ENCODE data around the gene RNF214. TPM values are rescaled to one million over a fixed set of nuclear protein-coding genes. Genes with fewer than 3 reads are reported as not detected.
"Not testable (repeated sequence)": the region's sequence is repeated elsewhere in the genome, so short reads cannot be mapped to it uniquely, and the experiment has no call there.

RNF214 gene
- total and polyA plus RNA-seq, 3 donors from 2014 or later: 37.8 to 48.9 (median 44.9) TPM

- H3K9me3 ChIP-seq: no peaks in the 10 kb centered on the region
- WGBS, 2 donors: 91 to 100% methylated on average over 9 to 10 of the region's 10 CpGs
- intact Hi-C loops (cut with DNase I; ENCODE audit: low total_unique reads): no loop called here
- peaks cover 21% of the 10 kb centered on the region for H3K4me1 ChIP-seq
- no peaks in the 10 kb centered on the region for H3K36me3 ChIP-seq (ENCODE audit: low read depth, missing control alignments)
- no peak for DNase-seq
- no peaks in the 10 kb centered on the region for H3K27me3 ChIP-seq
- no peak overlapping the region for H3K4me3 ChIP-seq
- peak overlapping the region; percentile 55 to 91 for H3K27ac ChIP-seq
- no peak for TF ChIP-seq CTCF (IDR thresholded peaks at IDR 0.05)
- no peak for TF ChIP-seq POLR2A (IDR thresholded peaks at IDR 0.05)
Measured at GRCh38 chr11:117203069-117203407, 29.4 kb upstream of the RNF214 start.

- Histone ChIP-seq H3K36me3 (ENCODE audit: low read depth, missing control alignments) (no peaks in the 10 kb centered on the region), H3K4me3 (no peak overlapping the region), H3K27me3 (no peaks in the 10 kb centered on the region), H3K9me3 (no peaks in the 10 kb centered on the region), H3K27ac (peak overlapping the region; percentile 55 to 91), H3K4me1 (peaks cover 17% of the 10 kb centered on the region)
- intact Hi-C loops (cut with DNase I; ENCODE audit: low total_unique reads): no loop called here
- WGBS, 2 donors: 60 to 65% methylated on average over 11 to 16 of the region's 17 CpGs
- no peak for DNase-seq
- no peak for TF ChIP-seq POLR2A (IDR thresholded peaks at IDR 0.05)
- no peak for TF ChIP-seq CTCF (IDR thresholded peaks at IDR 0.05)
Measured at GRCh38 chr11:117204283-117205080, 28.0 kb upstream of the RNF214 start.

GRCh38 chr11:117205211-117205818 is 27.2 kb upstream of the RNF214 start:
- no peak for TF ChIP-seq POLR2A (IDR thresholded peaks at IDR 0.05)
- WGBS, 2 donors: 55 to 68% methylated on average over 9 to 11 of the region's 11 CpGs
- Histone ChIP-seq H3K4me1 (peaks cover 17% of the 10 kb centered on the region), H3K27me3 (no peaks in the 10 kb centered on the region), H3K9me3 (no peaks in the 10 kb centered on the region), H3K4me3 (no peak overlapping the region), H3K27ac (peak overlapping the region in 1 of 2 donors; percentile 91), H3K36me3 (ENCODE audit: low read depth, missing control alignments) (no peaks in the 10 kb centered on the region)
- DNase-seq: no peak
- intact Hi-C loops (cut with DNase I; ENCODE audit: low total_unique reads): no loop called here

- H3K27ac ChIP-seq; H3K36me3 ChIP-seq (ENCODE audit: low read depth, missing control alignments): not testable (repeated sequence)
- 68 to 82% methylated on average over 7 to 8 of the region's 8 CpGs for WGBS, 2 donors
Measured at GRCh38 chr11:117206111-117206510, 26.4 kb upstream of the RNF214 start.

GRCh38 chr11:117206859-117207258 is 25.6 kb upstream of the RNF214 start:
- DNase-seq; H3K4me3 ChIP-seq; intact Hi-C loops (cut with DNase I; ENCODE audit: low total_unique reads); H3K36me3 ChIP-seq (ENCODE audit: low read depth, missing control alignments); H3K9me3 ChIP-seq; H3K27me3 ChIP-seq; H3K27ac ChIP-seq: not testable (repeated sequence)
- no CpG with 5 or more reads among the region's 11 CpGs for WGBS, 2 donors
- peaks cover 17% of the 10 kb centered on the region for H3K4me1 ChIP-seq

More at GRCh38 chr11:117206111-117206510, 26.4 kb upstream of the RNF214 start:
- DNase-seq; H3K9me3 ChIP-seq; H3K27me3 ChIP-seq; H3K4me3 ChIP-seq; intact Hi-C loops (cut with DNase I; ENCODE audit: low total_unique reads): not testable (repeated sequence)
- H3K4me1 ChIP-seq: peaks cover 17% of the 10 kb centered on the region

- H3K36me3 ChIP-seq (ENCODE audit: low read depth, missing control alignments); H3K4me3 ChIP-seq; H3K27me3 ChIP-seq; H3K27ac ChIP-seq; H3K9me3 ChIP-seq; intact Hi-C loops (cut with DNase I; ENCODE audit: low total_unique reads); DNase-seq: not testable (repeated sequence)
- peaks cover 16% of the 10 kb centered on the region for H3K4me1 ChIP-seq
- WGBS, 2 donors: 86 to 88% methylated on average over 5 of the region's 5 CpGs
Measured at GRCh38 chr11:117207481-117207880, 25.0 kb upstream of the RNF214 start.

GRCh38 chr11:117208710-117209109 is 23.8 kb upstream of the RNF214 start:
- peaks cover 12% of the 10 kb centered on the region for H3K4me1 ChIP-seq
- DNase-seq; intact Hi-C loops (cut with DNase I; ENCODE audit: low total_unique reads); H3K9me3 ChIP-seq; H3K36me3 ChIP-seq (ENCODE audit: low read depth, missing control alignments); H3K4me3 ChIP-seq; H3K27ac ChIP-seq; H3K27me3 ChIP-seq: not testable (repeated sequence)
- WGBS, 2 donors: 93% methylated on average over 10 of the region's 13 CpGs; no CpG with 5 or more reads in 1 of the 2 donors

GRCh38 chr11:117209351-117210125 is 22.9 kb upstream of the RNF214 start:
- 86 to 91% methylated on average over 7 to 8 of the region's 8 CpGs for WGBS, 2 donors
- H3K4me1 ChIP-seq: peaks cover 12% of the 10 kb centered on the region
- H3K4me3 ChIP-seq; H3K27ac ChIP-seq; H3K36me3 ChIP-seq (ENCODE audit: low read depth, missing control alignments); intact Hi-C loops (cut with DNase I; ENCODE audit: low total_unique reads); DNase-seq; H3K27me3 ChIP-seq; H3K9me3 ChIP-seq: not testable (repeated sequence)
